ENCODE results near the gene FOXK2.
"Not testable (repeated sequence)": the region's sequence is repeated elsewhere in the genome, so short reads cannot be mapped to it uniquely, and the experiment has no call there.

The FOXK2 gene

DNA sequence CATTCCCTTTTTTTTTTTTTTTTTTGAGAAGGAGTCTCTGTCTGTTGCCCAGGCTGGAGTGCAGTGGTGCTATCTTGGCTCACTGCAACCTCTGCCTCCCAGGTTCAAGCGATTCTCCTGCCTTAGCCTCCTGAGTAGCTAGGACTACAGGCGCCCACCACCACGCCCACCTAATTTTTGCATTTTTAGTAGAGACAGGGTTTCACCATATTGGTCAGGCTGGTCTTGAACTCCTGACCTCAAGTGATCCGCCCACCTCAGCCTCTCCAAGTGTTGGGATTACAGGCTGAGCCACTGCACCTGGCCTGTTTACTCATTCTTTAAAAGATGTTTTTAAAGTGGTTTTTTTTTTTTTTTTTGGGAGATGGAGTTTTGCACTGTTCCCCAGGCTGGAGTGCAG is 44.2 kb downstream of the FOXK2 start:
- not testable (repeated sequence) for DNase-seq (ENCODE audit: low read depth in 1 of 2, low spot score in 1 of 2)

DNA sequence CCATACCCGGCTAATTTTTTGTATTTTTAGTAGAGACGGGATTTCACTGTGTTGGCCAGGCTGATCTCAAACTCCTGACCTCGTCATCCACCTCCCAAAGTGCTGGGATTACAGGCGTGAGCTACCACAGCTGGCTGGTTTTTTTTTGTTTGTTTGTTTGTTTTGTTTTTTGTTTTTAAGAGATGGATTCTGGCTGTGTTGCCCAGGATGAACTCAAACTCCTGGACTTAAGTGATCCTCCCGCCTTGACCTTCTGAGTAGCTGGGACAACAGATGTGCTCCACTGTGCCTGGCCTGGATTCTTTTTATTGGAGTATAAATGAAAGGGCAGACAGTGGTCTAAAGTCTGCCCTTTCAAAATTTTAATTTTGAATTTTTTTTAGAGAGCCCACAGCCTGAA is 44.7 kb downstream of the FOXK2 start:
- no peak for DNase-seq (ENCODE audit: low read depth in 1 of 2, low spot score in 1 of 2)

DNA sequence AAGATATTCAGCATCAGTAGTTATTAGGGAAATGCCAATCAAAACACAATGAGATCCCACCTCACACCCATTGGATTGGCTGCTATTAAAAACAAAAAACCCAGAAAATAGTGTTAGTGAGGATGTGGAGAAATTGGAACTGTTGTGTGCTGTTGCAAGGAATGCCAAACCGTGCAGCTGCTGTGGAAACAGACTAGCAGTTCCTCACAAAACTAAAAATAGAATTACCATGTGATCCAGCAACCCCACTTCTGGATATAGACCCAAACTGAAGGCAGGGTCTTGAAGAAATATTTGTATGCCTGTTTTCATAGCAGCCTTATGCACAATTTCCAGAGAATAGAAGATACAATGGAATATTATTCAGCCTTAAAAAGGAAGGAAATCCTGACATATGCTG is 46.0 kb downstream of the FOXK2 start:
- no peak for DNase-seq (ENCODE audit: low read depth in 1 of 2, low spot score in 1 of 2)

DNA sequence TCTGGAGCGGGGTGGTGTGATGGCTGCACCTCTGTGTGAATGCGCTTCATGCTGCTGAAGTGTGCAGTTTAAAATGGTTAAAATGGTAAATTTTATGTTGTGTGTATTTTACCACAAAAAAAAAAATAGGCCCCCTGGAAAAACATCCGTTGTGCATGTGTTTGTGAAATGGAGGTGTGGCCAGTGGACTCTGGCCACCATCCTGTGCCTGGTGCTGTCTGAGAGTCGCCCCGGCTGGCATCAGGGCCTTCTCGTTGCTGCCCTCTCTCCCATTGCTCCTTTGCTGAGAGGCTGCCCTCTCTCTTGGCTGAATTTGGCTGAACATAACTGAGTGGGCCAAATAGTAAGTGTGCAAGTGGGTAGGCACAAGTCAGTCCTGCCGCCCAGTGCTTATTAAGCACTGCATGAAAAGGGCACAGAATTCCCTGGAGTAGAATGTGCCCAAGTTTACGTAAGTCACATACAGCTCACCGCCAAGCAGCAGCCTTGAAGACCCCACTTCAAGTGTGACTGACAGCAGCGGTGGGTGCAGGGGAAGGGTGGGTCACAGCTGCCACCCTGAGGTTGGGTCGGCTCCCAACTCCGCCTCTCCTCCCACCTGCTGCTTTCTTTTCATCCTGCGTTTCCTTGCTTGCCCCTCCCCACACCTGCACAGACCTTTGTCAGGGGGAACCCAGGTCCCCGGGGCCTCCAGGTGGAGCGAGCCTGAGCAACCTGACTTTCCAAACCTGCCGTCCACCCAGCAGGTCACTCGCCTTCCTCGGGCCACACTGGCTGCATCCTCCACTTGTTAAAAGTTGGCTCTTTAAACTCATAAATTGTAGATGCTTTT is 46.8 kb downstream of the FOXK2 start:
- DNase-seq (ENCODE audit: low read depth in 1 of 2, low spot score in 1 of 2), result no peak

DNA sequence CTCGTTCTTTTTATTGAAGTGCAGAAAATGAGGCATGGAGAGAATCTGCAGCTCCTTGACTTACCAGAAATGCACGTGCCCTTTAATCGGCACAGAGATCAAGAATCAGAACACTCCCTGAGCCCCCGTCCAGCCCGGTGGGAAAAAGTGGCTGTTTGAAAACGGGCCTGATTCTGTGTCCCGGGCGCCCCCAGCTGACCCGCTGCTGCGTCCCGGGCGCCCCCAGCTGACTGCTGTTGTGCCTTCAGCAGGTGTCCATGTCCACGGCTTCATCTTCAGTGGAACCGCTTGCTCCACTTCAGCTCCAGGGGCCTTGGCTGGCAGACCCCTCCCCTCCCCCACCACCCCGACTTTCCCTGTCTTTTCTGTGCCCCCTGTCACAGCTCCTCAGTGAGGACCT is 47.8 kb downstream of the FOXK2 start:
- DNase-seq (ENCODE audit: low read depth in 1 of 2, low spot score in 1 of 2), result no peak

DNA sequence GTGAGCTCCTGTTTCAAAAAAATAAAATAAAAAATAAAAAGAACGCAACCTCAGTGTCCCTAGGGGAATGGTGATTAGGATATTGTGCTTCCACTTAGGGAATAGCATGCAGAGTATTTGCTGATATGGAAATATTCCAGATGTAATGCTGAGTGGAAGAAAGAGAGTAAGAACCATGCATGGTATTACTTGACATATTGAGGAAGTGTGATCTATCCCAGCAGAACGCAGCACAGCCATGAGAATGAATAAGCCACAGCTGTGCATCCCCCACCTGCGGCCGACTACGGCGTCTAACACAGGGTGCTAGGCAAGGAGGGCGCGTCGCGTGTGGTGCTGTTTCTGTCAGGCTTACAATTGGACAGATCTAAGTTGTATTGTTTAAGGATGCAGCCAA is 49.5 kb downstream of the FOXK2 start:
- no peak for DNase-seq (ENCODE audit: low read depth in 1 of 2, low spot score in 1 of 2)

DNA sequence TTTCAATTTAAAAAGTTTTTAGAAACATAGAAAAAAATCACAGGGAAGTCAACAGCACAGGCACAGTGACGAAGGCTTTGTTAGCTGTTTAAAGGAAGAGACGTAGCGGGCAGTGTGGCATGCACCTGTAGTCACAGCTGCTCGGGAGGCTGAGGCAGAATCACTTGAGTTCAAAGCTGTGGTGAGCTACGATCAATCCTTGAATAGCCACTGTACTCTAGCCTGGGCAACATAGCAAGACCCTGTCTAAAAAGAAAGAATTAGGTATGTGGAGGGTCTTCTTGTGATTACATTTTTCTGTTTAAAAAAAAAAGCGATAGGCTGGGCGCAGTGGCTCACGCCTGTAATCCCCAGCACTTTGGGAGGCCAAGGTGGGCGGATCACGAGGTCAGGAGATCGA is 50.1 kb downstream of the FOXK2 start:
- no peak for DNase-seq (ENCODE audit: low read depth in 1 of 2, low spot score in 1 of 2)

DNA sequence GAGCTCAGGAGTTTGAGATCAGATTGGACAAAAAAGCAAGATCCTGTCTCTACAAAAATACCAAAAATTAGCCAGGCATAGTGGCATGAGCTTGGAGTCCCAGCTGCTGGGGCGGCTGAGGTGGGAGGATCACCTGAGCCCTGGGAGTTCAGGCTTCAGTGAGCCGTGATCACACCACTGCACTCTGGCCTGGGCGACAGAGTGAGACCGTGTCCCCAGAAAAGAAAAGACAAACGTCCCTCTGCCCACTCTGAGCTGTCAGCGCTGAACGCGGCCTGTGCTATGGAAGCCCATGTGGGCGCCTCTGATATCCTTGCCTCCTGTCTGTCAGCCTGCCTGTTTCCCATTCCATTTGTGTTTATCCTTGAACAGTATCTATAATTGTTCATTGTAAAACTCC is 50.7 kb downstream of the FOXK2 start:
- no peak for DNase-seq (ENCODE audit: low read depth in 1 of 2, low spot score in 1 of 2)

DNA sequence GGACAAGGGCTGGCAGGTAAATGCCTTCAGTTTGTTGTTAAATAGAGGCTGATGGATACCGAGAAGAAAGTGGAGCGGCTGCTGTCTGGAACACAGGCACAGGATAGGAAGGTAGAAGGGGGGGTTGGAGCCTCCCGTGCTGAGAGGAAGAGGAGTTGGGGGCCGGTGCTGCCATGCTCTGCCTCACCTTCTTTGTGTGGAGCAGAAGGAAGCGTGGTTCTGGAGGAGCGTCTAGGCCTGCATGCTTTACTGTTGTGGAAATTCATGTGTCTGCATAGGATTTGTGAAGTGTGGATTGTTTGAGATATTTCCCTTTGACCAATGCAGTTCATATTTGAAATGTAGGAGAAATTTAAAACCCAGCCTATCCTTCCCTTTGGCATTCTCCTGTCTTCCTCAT is 52.3 kb downstream of the FOXK2 start:
- DNase-seq (ENCODE audit: low read depth in 1 of 2, low spot score in 1 of 2), result no peak

DNA sequence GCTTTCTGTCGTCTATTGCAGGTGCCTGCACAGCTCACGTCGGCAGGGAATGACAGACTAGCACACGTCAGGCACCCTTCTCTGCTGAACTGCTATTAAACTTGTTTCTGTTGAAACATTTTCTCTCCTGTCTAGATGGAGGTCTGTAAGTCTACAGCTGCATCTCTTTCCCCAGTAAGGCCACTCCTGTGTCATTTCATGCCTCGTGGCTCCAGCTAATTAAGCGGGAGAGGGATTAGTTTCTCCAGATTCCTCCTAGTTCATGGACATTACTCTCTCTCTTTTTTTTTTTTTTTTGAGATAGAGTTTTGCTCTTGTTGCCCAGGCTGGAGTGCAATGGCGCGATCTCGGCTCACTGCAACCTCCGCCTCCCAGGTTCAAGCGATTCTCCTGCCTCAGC is 54.5 kb downstream of the FOXK2 start:
- no peak for DNase-seq (ENCODE audit: low read depth in 1 of 2, low spot score in 1 of 2)

DNA sequence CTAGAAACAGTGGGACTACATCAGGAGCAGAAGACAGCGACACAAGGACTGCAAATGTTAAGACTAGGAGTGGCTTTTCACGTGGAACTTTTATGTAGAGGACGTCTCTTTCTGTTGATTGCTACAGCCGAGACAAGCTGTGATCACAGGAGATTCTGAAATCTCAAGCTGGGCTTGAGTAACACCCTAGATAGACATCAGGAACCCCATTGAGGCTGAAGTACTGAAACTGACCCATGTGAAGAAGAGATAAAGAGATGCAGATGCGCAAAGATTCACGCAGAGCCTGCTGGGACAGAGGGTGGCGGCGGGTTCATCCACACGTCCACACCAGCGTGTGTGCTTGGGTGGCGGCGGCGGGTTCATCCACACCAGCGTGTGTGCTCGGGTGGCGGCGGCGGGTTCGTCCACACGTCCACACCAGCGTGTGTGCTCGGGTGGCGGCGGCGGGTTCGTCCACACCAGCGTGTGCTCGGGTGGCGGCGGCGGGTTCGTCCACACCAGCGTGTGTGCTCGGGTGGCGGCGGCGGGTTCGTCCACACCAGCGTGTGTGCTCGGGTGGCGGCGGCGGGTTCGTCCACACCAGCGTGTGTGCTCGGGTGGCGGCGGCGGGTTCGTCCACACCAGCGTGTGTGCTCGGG is 56.2 kb downstream of the FOXK2 start:
- not testable (repeated sequence) for DNase-seq (ENCODE audit: low read depth in 1 of 2, low spot score in 1 of 2)

DNA sequence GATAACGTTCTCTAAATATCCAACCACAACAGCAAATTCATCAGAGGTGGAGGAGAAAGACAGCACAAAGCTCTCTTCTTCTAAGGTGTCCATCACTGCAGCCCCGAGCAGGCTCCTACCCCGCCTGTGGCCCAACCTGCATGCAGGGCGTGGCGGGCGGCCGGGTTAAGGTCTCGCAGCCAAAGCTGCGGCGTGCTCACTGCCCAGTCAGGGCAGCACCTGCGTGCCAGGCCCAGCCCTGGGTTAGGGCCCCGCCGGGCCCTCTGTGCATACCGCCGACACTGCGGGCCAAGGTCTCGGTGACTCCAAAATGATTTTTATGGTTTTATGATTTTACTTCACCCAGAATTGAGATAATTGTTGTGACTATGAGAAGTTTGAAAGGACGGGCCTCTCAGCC is 57.8 kb downstream of the FOXK2 start:
- DNase-seq (ENCODE audit: low read depth in 1 of 2, low spot score in 1 of 2), result no peak

DNA sequence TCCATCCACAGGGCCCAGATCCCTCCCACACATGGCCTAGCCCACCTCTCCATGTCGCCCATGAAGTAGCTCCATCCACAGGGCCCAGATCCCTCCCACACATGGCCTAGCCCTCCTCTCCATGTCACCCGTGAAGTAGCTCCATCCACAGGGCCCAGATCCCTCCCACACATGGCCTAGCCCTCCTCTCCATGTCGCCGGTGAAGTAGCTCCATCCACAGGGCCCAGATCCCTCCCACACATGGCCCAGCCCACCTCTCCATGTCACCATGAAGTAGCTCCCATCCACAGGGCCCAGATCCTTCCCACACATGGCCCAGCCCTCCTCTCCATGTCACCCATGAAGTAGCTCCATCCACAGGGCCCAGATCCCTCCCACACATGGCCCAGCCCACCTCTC is 60.4 kb downstream of the FOXK2 start:
- not testable (repeated sequence) for DNase-seq (ENCODE audit: low read depth in 1 of 2, low spot score in 1 of 2)

DNA sequence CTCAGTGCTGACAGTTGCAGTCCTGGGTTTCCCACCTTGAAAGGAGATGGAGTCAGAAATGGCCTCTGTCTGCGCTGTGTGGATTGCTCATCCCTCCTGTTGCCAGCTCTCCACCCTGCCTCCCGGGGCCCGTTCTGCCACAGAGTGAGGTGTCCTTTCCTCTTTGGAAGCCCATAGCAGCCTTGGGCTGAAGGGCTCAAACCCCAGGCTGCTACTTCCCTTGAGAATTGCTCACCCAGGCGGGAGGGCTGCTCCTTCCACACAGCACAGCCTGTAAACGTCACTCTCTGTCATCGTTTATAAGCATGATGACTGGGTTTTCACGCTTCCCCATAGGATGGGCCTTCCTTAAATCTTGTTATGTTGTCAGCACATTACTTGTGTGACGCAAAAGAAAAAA is 62.7 kb downstream of the FOXK2 start:
- no peak for DNase-seq (ENCODE audit: low read depth in 1 of 2, low spot score in 1 of 2)

DNA sequence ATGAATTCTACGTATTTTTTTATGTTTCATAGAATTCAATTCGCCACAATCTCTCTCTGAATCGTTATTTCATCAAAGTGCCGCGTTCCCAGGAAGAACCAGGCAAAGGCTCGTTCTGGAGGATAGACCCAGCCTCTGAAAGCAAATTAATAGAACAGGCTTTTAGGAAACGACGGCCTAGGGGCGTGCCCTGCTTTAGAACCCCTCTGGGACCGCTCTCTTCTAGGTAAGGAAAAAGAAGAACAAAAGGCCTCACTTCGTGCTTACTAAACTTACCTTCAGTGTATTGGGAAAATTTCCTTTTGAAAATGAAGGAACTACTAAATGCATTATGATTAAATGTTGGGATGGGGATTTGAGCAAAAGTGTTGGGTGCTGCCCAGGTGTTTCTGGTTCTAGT is 63.2 kb downstream of the FOXK2 start:
- no peak for DNase-seq (ENCODE audit: low read depth in 1 of 2, low spot score in 1 of 2)

DNA sequence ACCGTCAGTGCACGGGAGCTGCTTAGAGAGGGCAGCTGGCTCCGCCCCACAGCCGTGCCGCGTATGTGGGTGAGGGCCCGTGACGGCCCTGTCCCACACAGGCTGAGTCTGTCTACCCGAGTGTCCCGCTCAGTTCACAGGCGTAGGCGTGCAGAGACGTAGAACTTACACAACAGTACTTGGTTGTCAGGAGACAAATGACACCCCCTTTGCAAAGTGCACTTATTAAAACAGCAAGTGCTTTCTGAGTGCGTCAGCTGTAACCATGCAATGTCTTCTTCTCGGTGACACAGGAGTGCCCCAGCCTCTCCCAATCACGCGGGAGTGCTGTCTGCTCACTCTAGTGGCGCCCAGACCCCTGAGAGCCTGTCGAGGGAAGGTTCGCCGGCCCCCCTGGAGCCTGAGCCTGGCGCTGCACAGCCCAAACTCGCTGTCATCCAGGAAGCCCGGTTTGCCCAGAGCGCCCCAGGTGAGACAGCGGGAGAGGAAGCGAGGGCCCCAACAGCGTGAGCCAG is 64.2 kb downstream of the FOXK2 start:
- peak in 1 of 2 donors; percentile 52 for DNase-seq (ENCODE audit: low read depth in 1 of 2, low spot score in 1 of 2)

DNA sequence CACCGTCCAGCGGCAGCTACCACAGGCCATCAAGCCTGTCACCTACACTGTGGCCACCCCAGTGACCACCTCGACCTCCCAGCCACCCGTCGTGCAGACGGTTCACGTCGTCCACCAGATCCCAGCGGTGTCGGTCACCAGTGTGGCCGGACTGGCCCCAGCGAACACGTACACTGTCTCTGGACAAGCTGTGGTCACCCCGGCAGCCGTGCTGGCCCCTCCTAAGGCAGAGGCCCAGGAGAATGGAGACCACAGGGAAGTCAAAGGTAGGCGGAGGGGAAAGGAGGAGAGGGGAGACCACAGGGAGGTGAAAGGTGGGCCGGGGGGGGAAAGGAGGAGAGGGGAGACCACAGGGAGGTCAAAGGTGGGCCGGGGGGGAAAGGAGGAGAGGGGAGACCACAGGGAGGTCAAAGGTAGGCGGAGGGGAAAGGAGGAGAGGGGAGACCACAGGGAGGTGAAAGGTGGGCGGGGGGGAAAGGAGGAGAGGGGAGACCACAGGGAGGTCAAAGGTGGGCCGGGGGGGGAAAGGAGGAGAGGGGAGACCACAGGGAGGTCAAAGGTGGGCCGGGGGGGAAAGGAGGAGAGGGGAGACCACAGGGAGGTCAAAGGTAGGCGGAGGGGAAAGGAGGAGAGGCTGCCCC is 66.5 kb downstream of the FOXK2 start:
- DNase-seq (ENCODE audit: low read depth in 1 of 2, low spot score in 1 of 2), result peak in 1 of 2 donors; percentile 24

DNA sequence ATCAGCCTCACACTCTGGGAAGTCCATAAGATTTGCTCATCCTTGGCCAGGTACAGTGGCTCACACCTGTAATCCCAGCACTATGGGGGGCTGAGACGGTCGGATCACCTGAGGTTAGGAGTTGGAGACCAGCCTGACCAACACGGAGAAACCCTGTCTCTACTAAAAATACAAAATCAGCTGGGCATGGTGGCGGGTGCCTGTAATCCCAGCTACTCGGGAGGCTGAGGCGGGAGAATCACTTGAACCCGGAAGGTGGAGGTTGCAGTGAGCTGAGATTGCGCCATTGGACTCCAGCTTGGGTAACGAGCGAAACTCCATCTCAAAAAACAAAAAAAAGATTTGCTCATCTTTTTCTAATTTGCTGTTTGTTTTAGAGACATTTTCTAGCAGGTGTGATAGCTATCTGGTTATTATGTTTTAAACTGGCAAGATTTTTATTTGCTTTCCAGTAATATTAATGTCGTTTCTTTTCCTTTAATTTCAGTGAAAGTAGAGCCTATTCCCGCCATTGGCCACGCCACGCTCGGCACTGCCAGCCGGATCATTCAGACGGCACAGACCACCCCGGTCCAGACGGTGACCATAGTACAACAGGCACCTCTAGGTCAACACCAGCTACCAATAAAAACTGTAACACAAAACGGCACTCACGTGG is 67.2 kb downstream of the FOXK2 start:
- no peak for DNase-seq (ENCODE audit: low read depth in 1 of 2, low spot score in 1 of 2)

DNA sequence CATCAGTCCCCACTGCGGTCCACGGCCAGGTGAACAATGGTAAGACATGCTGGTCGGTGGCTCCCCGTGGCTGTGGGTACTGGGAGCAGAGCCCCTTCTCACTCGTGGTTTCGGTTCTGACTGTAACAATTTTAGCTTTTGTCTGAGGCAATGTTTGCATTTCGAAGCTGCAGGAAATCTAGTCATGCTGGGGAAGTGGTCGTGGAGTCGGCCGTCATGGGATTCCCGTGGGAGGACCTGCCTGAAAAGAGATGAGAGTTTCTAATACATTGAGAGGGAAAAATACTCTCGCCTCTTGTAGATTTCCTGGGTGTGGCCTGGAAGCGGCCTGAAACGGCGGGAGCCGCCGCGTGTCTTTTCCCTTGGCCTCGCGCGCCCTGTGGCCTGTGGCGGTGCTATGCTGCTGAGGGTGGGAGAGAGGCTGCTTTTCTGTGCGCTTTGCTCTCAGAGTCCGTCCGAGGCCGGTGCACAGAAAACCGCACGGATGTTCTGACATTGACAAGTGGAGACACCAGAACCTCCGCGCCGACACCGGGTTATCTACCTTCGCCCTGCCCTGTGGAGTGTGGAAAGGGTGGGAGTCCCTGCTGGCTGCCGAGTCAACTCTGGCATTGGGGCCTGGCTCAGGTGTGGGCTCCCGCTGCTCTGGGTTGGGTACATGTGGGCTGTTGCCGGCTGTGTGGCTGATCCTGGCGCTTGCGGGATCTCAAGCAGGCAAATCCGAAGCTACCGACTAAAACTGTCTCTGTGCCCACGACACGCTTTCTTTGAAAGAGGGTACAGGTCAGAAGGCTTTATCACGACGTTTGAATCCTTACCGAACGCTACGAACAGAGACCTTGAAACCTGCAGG is 67.9 kb downstream of the FOXK2 start:
- no peak for DNase-seq (ENCODE audit: low read depth in 1 of 2, low spot score in 1 of 2)

DNA sequence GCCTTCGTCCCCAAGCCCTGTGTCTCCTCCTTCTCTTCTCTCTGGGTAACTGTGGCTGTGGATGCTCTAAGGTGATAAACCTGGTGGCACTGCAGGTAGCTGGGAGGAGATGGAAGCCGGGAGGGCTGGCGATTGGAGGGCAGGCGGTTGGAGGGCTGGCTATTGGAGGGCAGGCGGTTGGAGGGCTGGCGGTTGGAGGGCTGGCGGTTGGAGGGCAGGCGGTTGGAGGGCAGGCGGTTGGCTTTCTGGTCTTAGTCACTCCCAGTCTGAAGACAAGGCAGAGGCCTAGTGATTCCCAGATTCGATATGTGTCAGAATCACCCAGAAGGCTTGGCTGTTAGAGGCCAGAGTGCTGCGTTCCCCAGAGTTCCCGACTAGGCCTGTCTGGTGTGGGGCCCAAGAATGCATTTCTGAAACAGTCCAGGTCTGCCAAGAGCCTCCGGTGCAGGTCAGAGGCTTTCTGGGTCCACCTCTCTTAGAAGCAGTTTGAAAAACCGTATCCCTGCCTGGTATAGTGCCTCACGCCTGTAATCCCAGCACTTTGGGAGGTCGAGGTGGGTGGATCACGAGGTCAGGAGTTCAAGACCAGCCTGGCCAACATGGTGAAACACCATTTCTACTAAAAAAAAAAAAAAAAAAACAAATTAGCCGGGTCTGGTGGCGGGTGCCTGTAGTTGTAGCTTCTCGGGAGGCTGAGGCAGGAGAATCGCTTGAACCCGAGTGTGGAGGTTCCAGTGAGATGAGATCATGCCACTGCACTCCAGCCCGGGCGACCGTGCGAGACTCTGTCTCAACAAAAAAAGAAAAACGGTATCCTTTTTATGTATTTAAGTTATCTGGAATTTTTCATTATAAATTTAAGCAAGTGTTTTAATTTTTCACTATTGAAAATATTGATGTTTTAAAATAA is 69.0 kb downstream of the FOXK2 start:
- no peak for DNase-seq (ENCODE audit: low read depth in 1 of 2, low spot score in 1 of 2)

Data from activated T-helper 1 cell treated with anti-CD3 and anti-CD28 coated beads, Interleukin-2, amount 50 U/mL, for 16 hours (primary cell).